Measurements from ENCODE around the gene TNS3. TPM values are rescaled to one million over a fixed set of nuclear protein-coding genes. Genes with fewer than 3 reads are reported as not detected.

The TNS3 gene
- total and polyA plus RNA-seq, 10 of the 15 experiments (the other 5 are each of a cell fraction or from before 2014, with no cell fraction given), result 0.27 to 2.7 (median 0.79) TPM

DNA sequence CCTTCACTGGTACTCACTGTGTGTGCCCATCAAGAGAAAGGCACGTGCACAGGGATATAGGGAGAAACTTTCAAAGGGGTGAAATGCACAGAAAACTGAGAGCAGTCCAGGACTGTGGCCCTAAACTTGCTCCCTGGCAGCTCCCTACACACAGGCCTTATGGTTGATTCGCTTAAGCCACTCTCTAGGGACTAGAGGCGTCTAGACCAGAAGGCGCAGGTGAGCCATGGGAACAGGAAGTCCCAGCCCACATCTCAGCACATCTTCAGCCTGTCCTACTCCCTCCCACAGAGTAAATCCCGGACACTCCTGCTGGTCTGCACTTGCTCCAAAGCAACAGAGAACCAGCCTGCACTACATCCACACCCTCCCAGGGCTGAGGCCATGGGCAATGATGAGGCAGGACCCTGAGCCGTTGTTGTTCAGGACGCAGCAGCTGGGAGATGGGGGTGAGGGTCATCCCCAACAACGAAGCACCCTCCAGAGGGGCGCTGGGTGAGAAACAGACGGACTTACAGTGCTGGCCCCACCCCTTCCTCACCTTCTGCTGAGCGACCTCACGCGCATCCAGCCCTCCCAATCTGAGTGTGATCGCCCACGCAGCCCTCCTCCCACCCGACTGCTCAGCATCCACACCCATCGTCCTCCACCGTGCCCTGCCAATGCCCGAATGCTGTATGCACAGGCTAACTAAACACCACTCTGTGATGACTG is 109.3 kb downstream of the TNS3 start:
- Histone ChIP-seq H3K36me3 (ENCODE audit: control insufficient read depth in 2 of 2, insufficient read depth in 2 of 2, low read length in 1 of 2) (no peaks in the 10 kb centered on the region), H3K27ac (ENCODE audit: control insufficient read depth, insufficient read depth) (no peak overlapping the region), H3K9ac (ENCODE audit: control insufficient read depth, insufficient read depth, low read length) (no peak overlapping the region), H4K20me1 (ENCODE audit: control insufficient read depth, insufficient read depth) (no peaks in the 10 kb centered on the region), H3K4me2 (ENCODE audit: control insufficient read depth, insufficient read depth) (no peak overlapping the region), H3K27me3 (replicated peaks in 1 of 2; ENCODE audit: control insufficient read depth in 2 of 2, insufficient read depth in 2 of 2, low read length in 1 of 2) (no peaks in the 10 kb centered on the region), H2AFZ (ENCODE audit: control insufficient read depth, low read depth, low read length) (no peak overlapping the region), H3K79me2 (ENCODE audit: control insufficient read depth, insufficient read depth, low read length) (no peaks in the 10 kb centered on the region; the same call in 1 of the 2 replicates), H3K4me1 (ENCODE audit: control insufficient read depth, insufficient read depth, low read length) (peaks cover 18% of the 10 kb centered on the region), H3K9me3 (replicated peaks; ENCODE audit: control insufficient read depth, insufficient read depth, low read length) (no peaks in the 10 kb centered on the region), H3K4me3 (no peak overlapping the region)
- SMC1A ChIA-PET (ENCODE audit: uncharacterized antibody, unreplicated experiment), result no interaction called here
- no peak for DNase-seq (ENCODE audit: low read depth, low spot score)
- RAD21 ChIA-PET (ENCODE audit: unreplicated experiment), result no interaction called here
- no peak for TF ChIP-seq HDAC6 (IDR thresholded peaks at IDR 0.05; ENCODE audit: unreplicated experiment)
- no peak for TF ChIP-seq SMAD1 (IDR thresholded peaks at IDR 0.05; ENCODE audit: low read depth, partially characterized antibody)
- TF ChIP-seq, protein P1, sequence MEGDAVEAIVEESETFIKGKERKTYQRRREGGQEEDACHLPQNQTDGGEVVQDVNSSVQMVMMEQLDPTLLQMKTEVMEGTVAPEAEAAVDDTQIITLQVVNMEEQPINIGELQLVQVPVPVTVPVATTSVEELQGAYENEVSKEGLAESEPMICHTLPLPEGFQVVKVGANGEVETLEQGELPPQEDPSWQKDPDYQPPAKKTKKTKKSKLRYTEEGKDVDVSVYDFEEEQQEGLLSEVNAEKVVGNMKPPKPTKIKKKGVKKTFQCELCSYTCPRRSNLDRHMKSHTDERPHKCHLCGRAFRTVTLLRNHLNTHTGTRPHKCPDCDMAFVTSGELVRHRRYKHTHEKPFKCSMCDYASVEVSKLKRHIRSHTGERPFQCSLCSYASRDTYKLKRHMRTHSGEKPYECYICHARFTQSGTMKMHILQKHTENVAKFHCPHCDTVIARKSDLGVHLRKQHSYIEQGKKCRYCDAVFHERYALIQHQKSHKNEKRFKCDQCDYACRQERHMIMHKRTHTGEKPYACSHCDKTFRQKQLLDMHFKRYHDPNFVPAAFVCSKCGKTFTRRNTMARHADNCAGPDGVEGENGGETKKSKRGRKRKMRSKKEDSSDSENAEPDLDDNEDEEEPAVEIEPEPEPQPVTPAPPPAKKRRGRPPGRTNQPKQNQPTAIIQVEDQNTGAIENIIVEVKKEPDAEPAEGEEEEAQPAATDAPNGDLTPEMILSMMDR (IDR thresholded peaks at IDR 0.05 in 2 of 3, conservative IDR thresholded peaks at IDR 0.05 in 1 of 3; ENCODE audit: control insufficient read depth in 2 of 3, extremely low read depth in 1 of 3, insufficient read depth in 1 of 3, low read depth in 3 of 3, low read length in 3 of 3), result no peak
- no peak for TF ChIP-seq ZNF622 (IDR thresholded peaks at IDR 0.05)
- ATAC-seq, result peak; percentile 11; the same call in 1 of the 3 replicates
- WGBS (ENCODE audit: insufficient coverage, insufficient replicate concordance, low lambda C conversion rate, missing lambda C conversion rate), result 67% methylated on average over 19 of the region's 19 CpGs
- no peak for FAIRE-seq
- in situ Hi-C loops (cut with MboI) (no loop called here), intact Hi-C loops (cut with micrococcal nuclease; ENCODE audit: unreplicated experiment) (no loop called here)
- CTCF ChIA-PET, result no interaction called here
- no TSS peak for BruUV-seq (replicated peaks)
- POLR2A ChIA-PET, result no interaction called here

DNA sequence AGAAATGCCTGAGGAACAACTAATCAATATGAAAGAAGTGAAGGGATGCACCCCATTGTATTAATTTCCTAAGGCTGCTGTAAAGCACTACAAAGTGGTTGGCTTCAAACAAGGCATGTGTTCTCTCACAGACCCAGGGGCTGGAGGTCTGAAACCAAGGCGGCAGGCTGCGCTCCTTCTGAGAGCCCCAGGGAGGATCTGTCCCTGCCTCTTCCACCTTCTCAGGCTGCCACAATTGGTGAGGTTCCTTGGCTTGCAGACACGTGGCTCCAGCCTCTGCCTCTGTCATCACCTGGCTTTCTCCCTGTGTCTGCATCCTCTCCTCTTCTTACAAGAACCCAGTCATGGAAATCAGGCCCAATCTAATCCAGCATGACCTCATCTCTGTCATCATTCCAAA is 110.1 kb downstream of the TNS3 start:
- BruUV-seq (replicated peaks), result no TSS peak
- TF ChIP-seq, protein P2, sequence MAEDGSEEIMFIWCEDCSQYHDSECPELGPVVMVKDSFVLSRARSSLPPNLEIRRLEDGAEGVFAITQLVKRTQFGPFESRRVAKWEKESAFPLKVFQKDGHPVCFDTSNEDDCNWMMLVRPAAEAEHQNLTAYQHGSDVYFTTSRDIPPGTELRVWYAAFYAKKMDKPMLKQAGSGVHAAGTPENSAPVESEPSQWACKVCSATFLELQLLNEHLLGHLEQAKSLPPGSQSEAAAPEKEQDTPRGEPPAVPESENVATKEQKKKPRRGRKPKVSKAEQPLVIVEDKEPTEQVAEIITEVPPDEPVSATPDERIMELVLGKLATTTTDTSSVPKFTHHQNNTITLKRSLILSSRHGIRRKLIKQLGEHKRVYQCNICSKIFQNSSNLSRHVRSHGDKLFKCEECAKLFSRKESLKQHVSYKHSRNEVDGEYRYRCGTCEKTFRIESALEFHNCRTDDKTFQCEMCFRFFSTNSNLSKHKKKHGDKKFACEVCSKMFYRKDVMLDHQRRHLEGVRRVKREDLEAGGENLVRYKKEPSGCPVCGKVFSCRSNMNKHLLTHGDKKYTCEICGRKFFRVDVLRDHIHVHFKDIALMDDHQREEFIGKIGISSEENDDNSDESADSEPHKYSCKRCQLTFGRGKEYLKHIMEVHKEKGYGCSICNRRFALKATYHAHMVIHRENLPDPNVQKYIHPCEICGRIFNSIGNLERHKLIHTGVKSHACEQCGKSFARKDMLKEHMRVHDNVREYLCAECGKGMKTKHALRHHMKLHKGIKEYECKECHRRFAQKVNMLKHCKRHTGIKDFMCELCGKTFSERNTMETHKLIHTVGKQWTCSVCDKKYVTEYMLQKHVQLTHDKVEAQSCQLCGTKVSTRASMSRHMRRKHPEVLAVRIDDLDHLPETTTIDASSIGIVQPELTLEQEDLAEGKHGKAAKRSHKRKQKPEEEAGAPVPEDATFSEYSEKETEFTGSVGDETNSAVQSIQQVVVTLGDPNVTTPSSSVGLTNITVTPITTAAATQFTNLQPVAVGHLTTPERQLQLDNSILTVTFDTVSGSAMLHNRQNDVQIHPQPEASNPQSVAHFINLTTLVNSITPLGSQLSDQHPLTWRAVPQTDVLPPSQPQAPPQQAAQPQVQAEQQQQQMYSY (CRISPR knock-in tag; IDR thresholded peaks at IDR 0.05), result no peak
- TF ChIP-seq TCF7 (IDR thresholded peaks at IDR 0.05; ENCODE audit: borderline replicate concordance) (no peak), YBX1 (IDR thresholded peaks at IDR 0.05) (no peak)
- TF ChIP-seq, protein P3, sequence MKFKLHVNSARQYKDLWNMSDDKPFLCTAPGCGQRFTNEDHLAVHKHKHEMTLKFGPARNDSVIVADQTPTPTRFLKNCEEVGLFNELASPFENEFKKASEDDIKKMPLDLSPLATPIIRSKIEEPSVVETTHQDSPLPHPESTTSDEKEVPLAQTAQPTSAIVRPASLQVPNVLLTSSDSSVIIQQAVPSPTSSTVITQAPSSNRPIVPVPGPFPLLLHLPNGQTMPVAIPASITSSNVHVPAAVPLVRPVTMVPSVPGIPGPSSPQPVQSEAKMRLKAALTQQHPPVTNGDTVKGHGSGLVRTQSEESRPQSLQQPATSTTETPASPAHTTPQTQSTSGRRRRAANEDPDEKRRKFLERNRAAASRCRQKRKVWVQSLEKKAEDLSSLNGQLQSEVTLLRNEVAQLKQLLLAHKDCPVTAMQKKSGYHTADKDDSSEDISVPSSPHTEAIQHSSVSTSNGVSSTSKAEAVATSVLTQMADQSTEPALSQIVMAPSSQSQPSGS (IDR thresholded peaks at IDR 0.05; ENCODE audit: low read length), result no peak

More for the DNA sequence above, 110.1 kb downstream of the TNS3 start:
- ChIA-PET CTCF (no interaction called here), RAD21 (ENCODE audit: unreplicated experiment) (no interaction called here), SMC1A (ENCODE audit: uncharacterized antibody, unreplicated experiment) (no interaction called here), POLR2A (no interaction called here)
- Histone ChIP-seq H3K79me2 (ENCODE audit: control insufficient read depth, insufficient read depth, low read length) (no peaks in the 10 kb centered on the region), H3K27me3 (replicated peaks in 1 of 2; ENCODE audit: control insufficient read depth in 2 of 2, insufficient read depth in 2 of 2, low read length in 1 of 2) (no peaks in the 10 kb centered on the region), H3K9ac (ENCODE audit: control insufficient read depth, insufficient read depth, low read length) (no peak overlapping the region), H3K9me3 (replicated peaks; ENCODE audit: control insufficient read depth, insufficient read depth, low read length) (no peaks in the 10 kb centered on the region), H4K20me1 (ENCODE audit: control insufficient read depth, insufficient read depth) (no peaks in the 10 kb centered on the region), H3K4me2 (ENCODE audit: control insufficient read depth, insufficient read depth) (no peak overlapping the region), H3K36me3 (ENCODE audit: control insufficient read depth in 2 of 2, insufficient read depth in 2 of 2, low read length in 1 of 2) (no peaks in the 10 kb centered on the region), H3K4me1 (ENCODE audit: control insufficient read depth, insufficient read depth, low read length) (peaks cover 18% of the 10 kb centered on the region), H3K4me3 (no peak overlapping the region), H2AFZ (ENCODE audit: control insufficient read depth, low read depth, low read length) (no peak overlapping the region), H3K27ac (ENCODE audit: control insufficient read depth, insufficient read depth) (no peak overlapping the region)
- in situ Hi-C loops (cut with MboI) (no loop called here), intact Hi-C loops (cut with micrococcal nuclease; ENCODE audit: unreplicated experiment) (no loop called here)
- ATAC-seq, result no peak
- DNase-seq (ENCODE audit: low read depth, low spot score), result no peak
- FAIRE-seq, result no peak
- WGBS (ENCODE audit: insufficient coverage, insufficient replicate concordance, low lambda C conversion rate, missing lambda C conversion rate), result 67% methylated on average over 3 of the region's 3 CpGs

Data from GM12878 (cell line).